Measurements from ENCODE around the gene HOXC12.

- TF ChIP-seq CTCF (IDR thresholded peaks at IDR 0.05) (peak; percentile 13 to 49 (median 47)), POLR2A (IDR thresholded peaks at IDR 0.05) (no peak), POLR2AphosphoS5 (IDR thresholded peaks at IDR 0.05) (no peak)
Measured at GRCh38 chr12:53989227-53990113, 34.8 kb downstream of the HOXC12 start.
